Measurements from ENCODE around the gene ST8SIA1.
A peak's percentile ranks its signal among the peaks of the same experiment; 100 is the strongest.

The ST8SIA1 gene

GRCh38 chr12:22355011-22355580 lies 20.6 kb upstream of the ST8SIA1 start:
- Histone ChIP-seq H3K9me3 (ENCODE audit: control insufficient read depth, low read depth, low read length) (no peaks in the 10 kb centered on the region), H3K36me3 (ENCODE audit: control insufficient read depth, low read depth, low read length) (no peaks in the 10 kb centered on the region), H3K9ac (ENCODE audit: low read length) (no peak overlapping the region)

GRCh38 chr12:22353615-22354325 lies 19.3 kb upstream of the ST8SIA1 start:
- no peak overlapping the region for H3K9ac ChIP-seq (ENCODE audit: low read length)
- H3K36me3 ChIP-seq (ENCODE audit: control insufficient read depth, low read depth, low read length), result no peaks in the 10 kb centered on the region
- H3K9me3 ChIP-seq (ENCODE audit: control insufficient read depth, low read depth, low read length), result no peaks in the 10 kb centered on the region
- H3K4me3 ChIP-seq (ENCODE audit: low read length), result no peak overlapping the region
- no peaks in the 10 kb centered on the region for H3K27me3 ChIP-seq (ENCODE audit: control insufficient read depth, insufficient read depth, low read length)
- H3K4me1 ChIP-seq (ENCODE audit: control insufficient read depth, low read depth, low read length), result no peaks in the 10 kb centered on the region
- no peak overlapping the region for H3K27ac ChIP-seq (ENCODE audit: low read length)

More at GRCh38 chr12:22355011-22355580, 20.6 kb upstream of the ST8SIA1 start:
- Histone ChIP-seq H3K4me3 (ENCODE audit: low read length) (no peak overlapping the region), H3K4me1 (ENCODE audit: control insufficient read depth, low read depth, low read length) (no peaks in the 10 kb centered on the region), H3K27ac (ENCODE audit: low read length) (no peak overlapping the region), H3K27me3 (ENCODE audit: control insufficient read depth, insufficient read depth, low read length) (no peaks in the 10 kb centered on the region)

GRCh38 chr12:22350886-22351285 lies 16.4 kb upstream of the ST8SIA1 start:
- Histone ChIP-seq H3K4me1 (ENCODE audit: control insufficient read depth, low read depth, low read length) (no peaks in the 10 kb centered on the region), H3K9ac (ENCODE audit: low read length) (no peak overlapping the region), H3K4me3 (ENCODE audit: low read length) (no peak overlapping the region), H3K27me3 (ENCODE audit: control insufficient read depth, insufficient read depth, low read length) (no peaks in the 10 kb centered on the region), H3K9me3 (ENCODE audit: control insufficient read depth, low read depth, low read length) (no peaks in the 10 kb centered on the region), H3K36me3 (ENCODE audit: control insufficient read depth, low read depth, low read length) (no peaks in the 10 kb centered on the region), H3K27ac (ENCODE audit: low read length) (no peak overlapping the region)

GRCh38 chr12:22348208-22348607 lies 13.7 kb upstream of the ST8SIA1 start:
- Histone ChIP-seq H3K4me1 (ENCODE audit: control insufficient read depth, low read depth, low read length) (no peaks in the 10 kb centered on the region), H3K27ac (ENCODE audit: low read length) (no peak overlapping the region), H3K36me3 (ENCODE audit: control insufficient read depth, low read depth, low read length) (no peaks in the 10 kb centered on the region), H3K9me3 (ENCODE audit: control insufficient read depth, low read depth, low read length) (no peaks in the 10 kb centered on the region), H3K27me3 (ENCODE audit: control insufficient read depth, insufficient read depth, low read length) (no peaks in the 10 kb centered on the region), H3K4me3 (ENCODE audit: low read length) (no peak overlapping the region), H3K9ac (ENCODE audit: low read length) (no peak overlapping the region)

GRCh38 chr12:22340143-22340542 lies 5.6 kb upstream of the ST8SIA1 start:
- Histone ChIP-seq H3K4me3 (ENCODE audit: low read length) (no peak overlapping the region), H3K4me1 (ENCODE audit: control insufficient read depth, low read depth, low read length) (peaks cover 5% of the 10 kb centered on the region)

GRCh38 chr12:22339691-22340090 lies 5.2 kb upstream of the ST8SIA1 start:
- no peak overlapping the region for H3K9ac ChIP-seq (ENCODE audit: low read length)
- H3K4me3 ChIP-seq (ENCODE audit: low read length), result no peak overlapping the region
- H3K27me3 ChIP-seq (ENCODE audit: control insufficient read depth, insufficient read depth, low read length), result no peaks in the 10 kb centered on the region
- H3K9me3 ChIP-seq (ENCODE audit: control insufficient read depth, low read depth, low read length), result no peaks in the 10 kb centered on the region
- no peaks in the 10 kb centered on the region for H3K36me3 ChIP-seq (ENCODE audit: control insufficient read depth, low read depth, low read length)
- no peak overlapping the region for H3K27ac ChIP-seq (ENCODE audit: low read length)
- peaks cover 5% of the 10 kb centered on the region for H3K4me1 ChIP-seq (ENCODE audit: control insufficient read depth, low read depth, low read length)

More at GRCh38 chr12:22340143-22340542, 5.6 kb upstream of the ST8SIA1 start:
- Histone ChIP-seq H3K36me3 (ENCODE audit: control insufficient read depth, low read depth, low read length) (no peaks in the 10 kb centered on the region), H3K27ac (ENCODE audit: low read length) (no peak overlapping the region), H3K9ac (ENCODE audit: low read length) (no peak overlapping the region), H3K27me3 (ENCODE audit: control insufficient read depth, insufficient read depth, low read length) (no peaks in the 10 kb centered on the region), H3K9me3 (ENCODE audit: control insufficient read depth, low read depth, low read length) (no peaks in the 10 kb centered on the region)

GRCh38 chr12:22335794-22336166 lies 1.3 kb upstream of the ST8SIA1 start:
- no peaks in the 10 kb centered on the region for H3K9me3 ChIP-seq (ENCODE audit: control insufficient read depth, low read depth, low read length)
- H3K27ac ChIP-seq (ENCODE audit: low read length), result peak overlapping the region; percentile 24
- H3K4me3 ChIP-seq (ENCODE audit: low read length), result peak overlapping the region; percentile 75
- H3K4me1 ChIP-seq (ENCODE audit: control insufficient read depth, low read depth, low read length), result peaks cover 5% of the 10 kb centered on the region
- H3K36me3 ChIP-seq (ENCODE audit: control insufficient read depth, low read depth, low read length), result no peaks in the 10 kb centered on the region
- peak overlapping the region; percentile 53 for H3K9ac ChIP-seq (ENCODE audit: low read length)
- peaks cover 25% of the 10 kb centered on the region for H3K27me3 ChIP-seq (ENCODE audit: control insufficient read depth, insufficient read depth, low read length)

GRCh38 chr12:22333713-22334409 lies 646 bp downstream of the ST8SIA1 start:
- Histone ChIP-seq H3K27ac (ENCODE audit: low read length) (no peak overlapping the region), H3K9ac (ENCODE audit: low read length) (peak overlapping the region; percentile 2), H3K27me3 (ENCODE audit: control insufficient read depth, insufficient read depth, low read length) (peaks cover 25% of the 10 kb centered on the region), H3K4me3 (ENCODE audit: low read length) (peak overlapping the region; percentile 75), H3K36me3 (ENCODE audit: control insufficient read depth, low read depth, low read length) (no peaks in the 10 kb centered on the region), H3K9me3 (ENCODE audit: control insufficient read depth, low read depth, low read length) (no peaks in the 10 kb centered on the region), H3K4me1 (ENCODE audit: control insufficient read depth, low read depth, low read length) (peaks cover 5% of the 10 kb centered on the region)

- Histone ChIP-seq H3K9me3 (ENCODE audit: control insufficient read depth, low read depth, low read length) (no peaks in the 10 kb centered on the region), H3K4me1 (ENCODE audit: control insufficient read depth, low read depth, low read length) (peaks cover 5% of the 10 kb centered on the region), H3K9ac (ENCODE audit: low read length) (peak overlapping the region; percentile 2), H3K27me3 (ENCODE audit: control insufficient read depth, insufficient read depth, low read length) (peaks cover 25% of the 10 kb centered on the region), H3K4me3 (ENCODE audit: low read length) (peak overlapping the region; percentile 75), H3K27ac (ENCODE audit: low read length) (no peak overlapping the region), H3K36me3 (ENCODE audit: control insufficient read depth, low read depth, low read length) (no peaks in the 10 kb centered on the region)
These were observed 1.3 kb downstream of the ST8SIA1 start for GRCh38 chr12:22333186-22333712.

- Histone ChIP-seq H3K4me1 (ENCODE audit: control insufficient read depth, low read depth, low read length) (peaks cover 11% of the 10 kb centered on the region), H3K9ac (ENCODE audit: low read length) (no peak overlapping the region), H3K4me3 (ENCODE audit: low read length) (no peak overlapping the region), H3K27ac (ENCODE audit: low read length) (no peak overlapping the region), H3K9me3 (ENCODE audit: control insufficient read depth, low read depth, low read length) (no peaks in the 10 kb centered on the region), H3K27me3 (ENCODE audit: control insufficient read depth, insufficient read depth, low read length) (peaks cover 25% of the 10 kb centered on the region), H3K36me3 (ENCODE audit: control insufficient read depth, low read depth, low read length) (no peaks in the 10 kb centered on the region)
These were observed 2.3 kb downstream of the ST8SIA1 start for GRCh38 chr12:22332202-22332601.

- H3K36me3 ChIP-seq (ENCODE audit: control insufficient read depth, low read depth, low read length), result no peaks in the 10 kb centered on the region
- H3K9ac ChIP-seq (ENCODE audit: low read length), result no peak overlapping the region
- H3K27me3 ChIP-seq (ENCODE audit: control insufficient read depth, insufficient read depth, low read length), result peaks cover 25% of the 10 kb centered on the region
These were observed 4.9 kb downstream of the ST8SIA1 start for GRCh38 chr12:22329621-22330020.

More at GRCh38 chr12:22329621-22330020, 4.9 kb downstream of the ST8SIA1 start:
- Histone ChIP-seq H3K9me3 (ENCODE audit: control insufficient read depth, low read depth, low read length) (no peaks in the 10 kb centered on the region), H3K4me1 (ENCODE audit: control insufficient read depth, low read depth, low read length) (peaks cover 7% of the 10 kb centered on the region), H3K27ac (ENCODE audit: low read length) (no peak overlapping the region), H3K4me3 (ENCODE audit: low read length) (no peak overlapping the region)
